Measurements from ENCODE around the gene TBC1D22B.

TBC1D22B gene

DNA sequence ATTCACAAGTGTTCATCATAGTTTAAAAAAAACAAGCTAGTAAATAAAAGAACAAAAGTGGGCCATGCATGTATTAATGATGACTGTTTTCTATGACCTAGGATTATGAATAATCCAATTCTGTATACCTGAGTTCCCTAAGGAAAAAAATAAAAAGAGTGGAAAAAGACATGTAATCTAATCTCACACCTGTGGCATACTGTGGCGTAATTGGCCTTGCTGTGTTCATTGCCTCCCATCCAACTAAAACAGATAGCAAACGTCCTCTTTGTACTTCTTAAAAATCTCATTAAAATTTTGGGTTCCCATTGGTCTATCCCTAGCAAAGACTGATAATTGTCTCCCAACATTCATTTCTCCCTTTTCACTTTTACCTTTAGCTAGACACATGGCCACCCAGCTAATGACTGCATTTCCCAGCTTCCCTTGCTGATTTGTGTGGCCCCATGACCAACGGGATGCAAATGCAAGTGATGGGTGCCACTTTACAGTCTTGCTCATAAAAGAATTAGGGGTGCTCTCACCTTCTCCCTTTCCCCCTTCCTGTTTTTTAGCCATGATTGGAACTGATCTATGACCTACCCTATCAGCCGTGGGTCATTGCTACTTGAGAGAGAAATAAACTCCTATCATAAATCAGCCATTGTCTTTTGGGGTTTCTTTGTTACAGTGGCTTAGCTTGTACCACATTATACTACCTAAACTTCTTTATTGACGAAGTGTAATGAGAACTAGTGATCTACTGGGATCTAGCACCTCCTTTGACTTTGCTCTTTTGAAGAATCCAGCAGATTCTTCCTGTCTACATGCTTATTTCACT is 32.0 kb upstream of the TBC1D22B start:
- Histone ChIP-seq H3K36me3 (no peaks in the 10 kb centered on the region), H3K27me3 (no peaks in the 10 kb centered on the region), H3K4me1 (peaks cover 3% of the 10 kb centered on the region; the same call in 1 of the 2 replicates), H3K9me3 (no peaks in the 10 kb centered on the region), H3K4me3 (ENCODE audit: low read depth, low read length) (no peak overlapping the region)
- DNase-seq, result no peak
- TF ChIP-seq, protein P1, sequence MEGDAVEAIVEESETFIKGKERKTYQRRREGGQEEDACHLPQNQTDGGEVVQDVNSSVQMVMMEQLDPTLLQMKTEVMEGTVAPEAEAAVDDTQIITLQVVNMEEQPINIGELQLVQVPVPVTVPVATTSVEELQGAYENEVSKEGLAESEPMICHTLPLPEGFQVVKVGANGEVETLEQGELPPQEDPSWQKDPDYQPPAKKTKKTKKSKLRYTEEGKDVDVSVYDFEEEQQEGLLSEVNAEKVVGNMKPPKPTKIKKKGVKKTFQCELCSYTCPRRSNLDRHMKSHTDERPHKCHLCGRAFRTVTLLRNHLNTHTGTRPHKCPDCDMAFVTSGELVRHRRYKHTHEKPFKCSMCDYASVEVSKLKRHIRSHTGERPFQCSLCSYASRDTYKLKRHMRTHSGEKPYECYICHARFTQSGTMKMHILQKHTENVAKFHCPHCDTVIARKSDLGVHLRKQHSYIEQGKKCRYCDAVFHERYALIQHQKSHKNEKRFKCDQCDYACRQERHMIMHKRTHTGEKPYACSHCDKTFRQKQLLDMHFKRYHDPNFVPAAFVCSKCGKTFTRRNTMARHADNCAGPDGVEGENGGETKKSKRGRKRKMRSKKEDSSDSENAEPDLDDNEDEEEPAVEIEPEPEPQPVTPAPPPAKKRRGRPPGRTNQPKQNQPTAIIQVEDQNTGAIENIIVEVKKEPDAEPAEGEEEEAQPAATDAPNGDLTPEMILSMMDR (IDR thresholded peaks at IDR 0.05; ENCODE audit: low read depth, low read length), result no peak

DNA sequence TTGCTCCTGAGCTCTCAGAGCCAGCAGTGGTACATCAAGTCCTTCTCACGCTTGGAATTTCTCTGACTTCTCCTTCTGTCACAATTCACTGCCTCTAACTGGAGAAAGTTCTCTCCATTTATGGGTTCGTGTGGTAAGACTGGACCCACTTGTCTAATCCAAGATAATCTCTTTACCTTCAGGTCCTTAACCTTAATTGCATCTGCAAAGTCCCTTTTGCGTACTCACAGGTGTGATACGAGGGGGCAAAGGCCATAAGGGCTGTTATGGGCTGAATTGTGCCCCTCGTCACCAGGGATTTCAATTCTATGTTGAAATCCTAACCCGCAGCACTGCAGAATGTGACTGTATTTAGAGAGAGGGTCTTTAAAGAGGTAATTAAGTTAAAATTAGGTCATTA is 27.5 kb upstream of the TBC1D22B start:
- Histone ChIP-seq H3K4me3 (ENCODE audit: low read depth, low read length) (no peak overlapping the region), H3K4me1 (no peaks in the 10 kb centered on the region), H3K36me3 (no peaks in the 10 kb centered on the region), H3K27me3 (no peaks in the 10 kb centered on the region), H3K9me3 (no peaks in the 10 kb centered on the region)
- no peak for DNase-seq
- TF ChIP-seq, protein P1 (IDR thresholded peaks at IDR 0.05; ENCODE audit: low read depth, low read length), result no peak

DNA sequence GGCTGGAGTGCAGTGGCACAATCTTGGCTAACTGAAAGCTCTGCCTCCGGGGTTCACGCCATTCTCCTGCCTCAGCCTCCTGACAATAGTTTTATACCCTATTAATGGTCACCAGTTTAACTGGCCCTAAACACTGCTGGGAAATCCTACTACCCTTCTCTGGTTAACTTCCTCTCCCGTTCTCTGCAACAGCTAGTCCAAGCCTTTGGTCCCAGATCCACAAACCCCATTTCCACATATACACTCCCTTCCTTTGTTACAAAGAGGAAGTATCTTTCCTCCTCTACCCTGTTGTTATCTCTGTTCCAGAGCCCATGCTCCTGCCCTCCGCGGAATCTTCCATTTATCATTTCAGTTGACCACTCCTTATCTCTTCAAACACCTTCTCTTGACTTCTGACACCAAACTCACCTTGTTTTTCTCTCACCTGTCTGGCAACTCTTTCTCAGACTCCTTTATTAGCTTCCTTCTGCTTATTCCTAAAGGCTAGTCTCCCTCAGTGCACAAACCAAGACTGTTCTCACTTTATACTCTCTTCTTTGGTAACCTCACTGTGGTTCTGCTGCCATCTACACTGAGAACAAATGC is 25.0 kb upstream of the TBC1D22B start:
- no peak for DNase-seq
- Histone ChIP-seq H3K27me3 (no peaks in the 10 kb centered on the region), H3K9me3 (no peaks in the 10 kb centered on the region), H3K4me1 (no peaks in the 10 kb centered on the region), H3K36me3 (no peaks in the 10 kb centered on the region), H3K4me3 (ENCODE audit: low read depth, low read length) (no peak overlapping the region)
- TF ChIP-seq, protein P1 (IDR thresholded peaks at IDR 0.05; ENCODE audit: low read depth, low read length), result no peak

DNA sequence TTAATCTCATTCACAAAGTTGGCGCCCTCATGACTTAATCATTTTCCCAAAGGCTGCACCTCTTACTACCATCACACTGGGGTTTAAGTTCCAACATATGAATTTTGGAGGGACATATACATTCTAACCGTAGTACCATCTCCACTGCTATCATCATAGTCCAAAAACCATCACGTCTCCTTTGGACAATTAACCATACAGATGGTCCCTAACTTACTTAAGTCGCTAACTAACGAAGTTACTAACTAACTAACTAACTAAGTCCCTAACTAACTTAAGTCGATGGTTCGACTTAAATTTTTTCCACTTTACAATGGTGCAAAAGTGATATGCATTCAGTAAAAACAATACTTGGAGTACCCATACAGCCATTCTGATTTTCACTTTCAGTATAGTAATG is 24.0 kb upstream of the TBC1D22B start:
- TF ChIP-seq, protein P1 (IDR thresholded peaks at IDR 0.05; ENCODE audit: low read depth, low read length), result no peak
- no peak for DNase-seq
- Histone ChIP-seq H3K4me3 (ENCODE audit: low read depth, low read length) (no peak overlapping the region), H3K4me1 (no peaks in the 10 kb centered on the region), H3K36me3 (no peaks in the 10 kb centered on the region), H3K9me3 (no peaks in the 10 kb centered on the region), H3K27me3 (no peaks in the 10 kb centered on the region)

DNA sequence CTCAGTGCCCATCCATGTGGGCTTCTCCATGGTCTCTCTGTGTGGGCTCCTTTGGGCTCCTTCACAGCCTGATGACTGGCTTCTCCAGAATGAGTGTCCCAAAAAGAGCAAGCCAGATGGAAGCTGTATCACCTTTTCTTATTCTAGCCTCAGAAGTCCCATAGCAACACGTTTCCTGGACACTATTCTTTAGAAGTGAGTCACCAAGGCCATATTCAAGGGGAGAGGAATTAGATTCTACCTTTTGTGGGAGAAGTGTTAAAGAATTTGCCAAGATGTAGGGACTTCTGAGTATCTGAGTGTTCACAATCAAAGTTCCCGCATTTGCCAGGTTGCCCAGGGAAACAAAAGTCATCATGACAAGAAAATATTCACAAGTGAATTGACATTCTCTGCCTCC is 20.7 kb upstream of the TBC1D22B start:
- H3K9me3 ChIP-seq, result no peaks in the 10 kb centered on the region
- no peaks in the 10 kb centered on the region for H3K27me3 ChIP-seq
- peaks cover 5% of the 10 kb centered on the region; the same call in 1 of the 2 replicates for H3K4me1 ChIP-seq
- TF ChIP-seq, protein P1 (IDR thresholded peaks at IDR 0.05; ENCODE audit: low read depth, low read length), result no peak
- DNase-seq, result no peak
- H3K36me3 ChIP-seq, result no peaks in the 10 kb centered on the region
- no peak overlapping the region for H3K4me3 ChIP-seq (ENCODE audit: low read depth, low read length)

DNA sequence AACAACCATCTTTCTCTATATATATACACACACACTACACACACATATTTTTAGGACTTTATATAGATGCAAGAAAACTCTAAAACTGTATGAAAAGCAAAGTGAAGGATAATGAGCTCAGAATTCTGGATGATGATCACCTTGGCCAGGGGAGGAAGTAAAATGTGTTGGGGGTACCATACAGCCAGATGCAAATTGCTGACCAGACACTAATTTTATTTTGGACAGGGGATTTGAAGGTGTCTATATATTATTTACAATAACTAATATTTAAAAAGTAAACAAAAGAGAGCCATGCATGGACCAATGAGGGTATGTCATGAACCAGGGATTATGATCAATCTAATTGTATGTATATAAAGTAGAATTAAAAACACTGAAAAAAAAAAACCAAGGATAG is 19.8 kb upstream of the TBC1D22B start:
- DNase-seq, result no peak

More for the DNA sequence above, 19.8 kb upstream of the TBC1D22B start:
- Histone ChIP-seq H3K4me3 (ENCODE audit: low read depth, low read length) (no peak overlapping the region), H3K36me3 (no peaks in the 10 kb centered on the region), H3K9me3 (no peaks in the 10 kb centered on the region), H3K27me3 (no peaks in the 10 kb centered on the region), H3K4me1 (peaks cover 5% of the 10 kb centered on the region; the same call in 1 of the 2 replicates)
- TF ChIP-seq, protein P1 (IDR thresholded peaks at IDR 0.05; ENCODE audit: low read depth, low read length), result no peak

Data from BE2C (cell line).